ENCODE measurements around the gene DOCK11.
"Not testable (repeated sequence)": the region's sequence is repeated elsewhere in the genome, so short reads cannot be mapped to it uniquely, and the experiment has no call there.

Gene DOCK11

GRCh38 chrX:118468122-118468521, 27.5 kb upstream of the DOCK11 start (continued):
- TF ChIP-seq MZF1 (tag by site-specific recombination; IDR thresholded peaks at IDR 0.05; ENCODE audit: borderline replicate concordance) (no peak), ZNF501 (tag by site-specific recombination; IDR thresholded peaks at IDR 0.05) (no peak), ZNF18 (tag by site-specific recombination; IDR thresholded peaks at IDR 0.05) (no peak), ZNF280C (tag by site-specific recombination; IDR thresholded peaks at IDR 0.05) (no peak), ZNF658 (tag by site-specific recombination; IDR thresholded peaks at IDR 0.05) (no peak), ZNF624 (tag by site-specific recombination; IDR thresholded peaks at IDR 0.05) (no peak), ZNF112 (tag by site-specific recombination; IDR thresholded peaks at IDR 0.05) (no peak)

- H3K27ac ChIP-seq (ENCODE audit: extremely low read depth, low read depth, low read length); H3K4me1 ChIP-seq (ENCODE audit: control insufficient read depth, insufficient read depth, low read length); H3K9me3 ChIP-seq (ENCODE audit: control insufficient read depth, insufficient read depth, low read depth, low read length); H3K4me3 ChIP-seq (ENCODE audit: low read depth, low read length); POLR2A ChIA-PET; H3K36me3 ChIP-seq (ENCODE audit: control insufficient read depth in 2 of 2, insufficient read depth in 1 of 2, low read length in 2 of 2): not testable (repeated sequence)
- CTCF ChIA-PET = interaction anchor here (3.7 kb wide), 1 partner anchor 11 kb away, joined by 13 read pairs; no protein-coding TSS in a partner anchor
- peak; percentile 19 for TF ChIP-seq SETDB1 (IDR thresholded peaks at IDR 0.05; ENCODE audit: insufficient read length, low read length)
Observed at GRCh38 chrX:118470721-118471347, 24.8 kb upstream of the DOCK11 start.

- ChIA-PET CTCF (interaction anchor here (0.6 to 0.7 kb wide), 2 partner anchors 15 to 370 kb away, joined by 3 to 5 read pairs; no protein-coding TSS in a partner anchor), POLR2A (no interaction called here)
- no peaks in the 10 kb centered on the region for H3K4me1 ChIP-seq (ENCODE audit: control insufficient read depth, insufficient read depth, low read length)
- H3K27ac ChIP-seq (ENCODE audit: extremely low read depth, low read depth, low read length) = no peak overlapping the region
- H3K4me3 ChIP-seq (ENCODE audit: low read depth, low read length) = no peak overlapping the region
- TF ChIP-seq ZNF830 (tag by site-specific recombination; IDR thresholded peaks at IDR 0.05; ENCODE audit: low read depth) (no peak), ZNF449 (tag by site-specific recombination; IDR thresholded peaks at IDR 0.05) (no peak)
- H3K36me3 ChIP-seq (ENCODE audit: control insufficient read depth in 2 of 2, insufficient read depth in 1 of 2, low read length in 2 of 2) = no peaks in the 10 kb centered on the region
- no peaks in the 10 kb centered on the region for H3K9me3 ChIP-seq (ENCODE audit: control insufficient read depth, insufficient read depth, low read depth, low read length)
Observed at GRCh38 chrX:118474586-118474985, 21.0 kb upstream of the DOCK11 start.

GRCh38 chrX:118475903-118476302, 19.7 kb upstream of the DOCK11 start:
- Histone ChIP-seq H3K36me3 (ENCODE audit: control insufficient read depth in 2 of 2, insufficient read depth in 1 of 2, low read length in 2 of 2) (no peaks in the 10 kb centered on the region), H3K4me3 (ENCODE audit: low read depth, low read length) (no peak overlapping the region), H3K9me3 (ENCODE audit: control insufficient read depth, insufficient read depth, low read depth, low read length) (no peaks in the 10 kb centered on the region), H3K4me1 (ENCODE audit: control insufficient read depth, insufficient read depth, low read length) (no peaks in the 10 kb centered on the region), H3K27ac (ENCODE audit: extremely low read depth, low read depth, low read length) (no peak overlapping the region)
- ChIA-PET CTCF (interaction anchor here (0.6 to 1.2 kb wide), 2 partner anchors 18 to 126 kb away, joined by 3 read pairs; no protein-coding TSS in a partner anchor), POLR2A (no interaction called here)
- TF ChIP-seq ZNF623 (tag by site-specific recombination; IDR thresholded peaks at IDR 0.05) (peak; percentile 12; the same call in 1 of the 2 replicates), ZNF544 (tag by site-specific recombination; IDR thresholded peaks at IDR 0.05) (no peak)

Measured in HEK293 (cell line).